ENCODE results near the gene NUP160. TPM values are rescaled to one million over a fixed set of nuclear protein-coding genes. Genes with fewer than 3 reads are reported as not detected.

The NUP160 gene
- total RNA-seq, 2 donors from 2014 or later: 13.8 to 15.3 TPM

GRCh38 chr11:47786373-47786772 lies 61.8 kb downstream of the NUP160 start:
- DNase-seq (peak in 1 of 4 donors; percentile 18), ATAC-seq (no peak)
- no peaks in the 10 kb centered on the region for H3K27me3 ChIP-seq
- H3K4me1 ChIP-seq: no peaks in the 10 kb centered on the region
- H3K27ac ChIP-seq: no peak overlapping the region
- TF ChIP-seq POLR2A (IDR thresholded peaks at IDR 0.05): no peak
- TF ChIP-seq CTCF (IDR thresholded peaks at IDR 0.05): no peak
- H3K9me3 ChIP-seq: no peaks in the 10 kb centered on the region
- peaks cover 6 to 40% of the 10 kb centered on the region in 2 donors for H3K36me3 ChIP-seq (replicated peaks in 1 of 2; ENCODE audit: insufficient read depth in 1 of 2, low read depth in 2 of 2)
- H3K4me3 ChIP-seq: no peak overlapping the region
- WGBS, 2 donors: 59 to 71% methylated on average over 2 of the region's 2 CpGs
- intact Hi-C loops (cut with DNase I): no loop called here

GRCh38 chr11:47784785-47785381 lies 63.3 kb downstream of the NUP160 start:
- Histone ChIP-seq H3K36me3 (replicated peaks in 1 of 2; ENCODE audit: insufficient read depth in 1 of 2, low read depth in 2 of 2) (peaks cover 6 to 38% of the 10 kb centered on the region in 2 donors), H3K9me3 (no peaks in the 10 kb centered on the region), H3K4me3 (no peak overlapping the region), H3K4me1 (no peaks in the 10 kb centered on the region), H3K27me3 (no peaks in the 10 kb centered on the region), H3K27ac (no peak overlapping the region)
- DNase-seq (no peak), ATAC-seq (no peak)
- TF ChIP-seq POLR2A (IDR thresholded peaks at IDR 0.05) (no peak), CTCF (IDR thresholded peaks at IDR 0.05) (no peak)
- intact Hi-C loops (cut with DNase I): no loop called here
- 57 to 58% methylated on average over 4 of the region's 4 CpGs for WGBS, 2 donors

- Histone ChIP-seq H3K4me3 (no peak overlapping the region), H3K27me3 (no peaks in the 10 kb centered on the region), H3K4me1 (no peaks in the 10 kb centered on the region), H3K9me3 (no peaks in the 10 kb centered on the region), H3K36me3 (replicated peaks in 1 of 2; ENCODE audit: insufficient read depth in 1 of 2, low read depth in 2 of 2) (peaks cover 6 to 45% of the 10 kb centered on the region in 2 donors), H3K27ac (no peak overlapping the region)
- WGBS, 2 donors: 75 to 83% methylated on average over 2 of the region's 2 CpGs
- intact Hi-C loops (cut with DNase I): no loop called here
- TF ChIP-seq POLR2A (IDR thresholded peaks at IDR 0.05): no peak
- TF ChIP-seq CTCF (IDR thresholded peaks at IDR 0.05): no peak
- no peak for DNase-seq
- ATAC-seq: no peak
Observed at GRCh38 chr11:47783087-47783610, 65.0 kb downstream of the NUP160 start.

GRCh38 chr11:47778878-47779483 lies 69.2 kb downstream of the NUP160 start:
- 68 to 71% methylated on average over 7 of the region's 7 CpGs for WGBS, 2 donors
- peaks cover 6 to 28% of the 10 kb centered on the region in 2 donors for H3K36me3 ChIP-seq (replicated peaks in 1 of 2; ENCODE audit: insufficient read depth in 1 of 2, low read depth in 2 of 2)
- DNase-seq (no peak), ATAC-seq (no peak)
- H3K4me1 ChIP-seq: no peaks in the 10 kb centered on the region
- TF ChIP-seq CTCF (IDR thresholded peaks at IDR 0.05): no peak
- TF ChIP-seq POLR2A (IDR thresholded peaks at IDR 0.05): no peak
- no peak overlapping the region for H3K4me3 ChIP-seq
- no peaks in the 10 kb centered on the region for H3K27me3 ChIP-seq
- intact Hi-C loops (cut with DNase I): no loop called here
- H3K9me3 ChIP-seq: no peaks in the 10 kb centered on the region
- H3K27ac ChIP-seq: no peak overlapping the region

Data from body of pancreas (tissue), 4 donors.